ENCODE measurements around the gene SLC25A26. TPM values are rescaled to one million over a fixed set of nuclear protein-coding genes. Genes with fewer than 3 reads are reported as not detected.
"Not testable (repeated sequence)": the region's sequence is repeated elsewhere in the genome, so short reads cannot be mapped to it uniquely, and the experiment has no call there.

The SLC25A26 gene
- total RNA-seq, 1 donor from 2014 or later: 17.7 TPM

GRCh38 chr3:66298591-66298990, 77.8 kb downstream of the SLC25A26 start:
- H3K4me1 Mint-ChIP-seq (ENCODE audit: unreplicated experiment): peaks cover 38% of the 10 kb centered on the region
- no peak overlapping the region for H3K4me3 Mint-ChIP-seq (ENCODE audit: unreplicated experiment)
- H3K9me3 Mint-ChIP-seq (ENCODE audit: unreplicated experiment): no peaks in the 10 kb centered on the region
- H3K36me3 Mint-ChIP-seq (ENCODE audit: unreplicated experiment): no peaks in the 10 kb centered on the region
- H3K27me3 Mint-ChIP-seq (ENCODE audit: unreplicated experiment): no peaks in the 10 kb centered on the region
- peak overlapping the region; percentile 41 for H3K27ac Mint-ChIP-seq (ENCODE audit: unreplicated experiment)
- no peak for TF ChIP-seq CTCF (IDR thresholded peaks at IDR 0.05)
- DNase-seq (ENCODE audit: extremely low spot score, unreplicated experiment): no peak

GRCh38 chr3:66299085-66299484, 78.3 kb downstream of the SLC25A26 start:
- H3K9me3 Mint-ChIP-seq (ENCODE audit: unreplicated experiment); H3K36me3 Mint-ChIP-seq (ENCODE audit: unreplicated experiment); H3K27me3 Mint-ChIP-seq (ENCODE audit: unreplicated experiment); DNase-seq (ENCODE audit: extremely low spot score, unreplicated experiment); H3K4me3 Mint-ChIP-seq (ENCODE audit: unreplicated experiment): not testable (repeated sequence)
- H3K27ac Mint-ChIP-seq (ENCODE audit: unreplicated experiment): peak overlapping the region; percentile 87
- H3K4me1 Mint-ChIP-seq (ENCODE audit: unreplicated experiment): peaks cover 39% of the 10 kb centered on the region

- H3K27me3 Mint-ChIP-seq (ENCODE audit: unreplicated experiment): no peaks in the 10 kb centered on the region
- no peaks in the 10 kb centered on the region for H3K36me3 Mint-ChIP-seq (ENCODE audit: unreplicated experiment)
- no peak overlapping the region for H3K27ac Mint-ChIP-seq (ENCODE audit: unreplicated experiment)
- H3K9me3 Mint-ChIP-seq (ENCODE audit: unreplicated experiment): no peaks in the 10 kb centered on the region
- no peak for DNase-seq (ENCODE audit: extremely low spot score, unreplicated experiment)
- TF ChIP-seq CTCF (IDR thresholded peaks at IDR 0.05): no peak
- no peak overlapping the region for H3K4me3 Mint-ChIP-seq (ENCODE audit: unreplicated experiment)
- H3K4me1 Mint-ChIP-seq (ENCODE audit: unreplicated experiment): peaks cover 39% of the 10 kb centered on the region
These were observed 79.1 kb downstream of the SLC25A26 start for GRCh38 chr3:66299891-66300290.

GRCh38 chr3:66302288-66302687, 81.5 kb downstream of the SLC25A26 start:
- no peak for DNase-seq (ENCODE audit: extremely low spot score, unreplicated experiment)
- H3K27me3 Mint-ChIP-seq (ENCODE audit: unreplicated experiment): no peaks in the 10 kb centered on the region
- H3K9me3 Mint-ChIP-seq (ENCODE audit: unreplicated experiment): no peaks in the 10 kb centered on the region
- H3K27ac Mint-ChIP-seq (ENCODE audit: unreplicated experiment): no peak overlapping the region
- peaks cover 37% of the 10 kb centered on the region for H3K4me1 Mint-ChIP-seq (ENCODE audit: unreplicated experiment)
- H3K36me3 Mint-ChIP-seq (ENCODE audit: unreplicated experiment): no peaks in the 10 kb centered on the region
- no peak for TF ChIP-seq CTCF (IDR thresholded peaks at IDR 0.05)
- H3K4me3 Mint-ChIP-seq (ENCODE audit: unreplicated experiment): no peak overlapping the region

- no peaks in the 10 kb centered on the region for H3K9me3 Mint-ChIP-seq (ENCODE audit: unreplicated experiment)
- DNase-seq (ENCODE audit: extremely low spot score, unreplicated experiment): no peak
- H3K27ac Mint-ChIP-seq (ENCODE audit: unreplicated experiment): peak overlapping the region; percentile 19
- H3K4me3 Mint-ChIP-seq (ENCODE audit: unreplicated experiment): no peak overlapping the region
- TF ChIP-seq CTCF (IDR thresholded peaks at IDR 0.05): no peak
- no peaks in the 10 kb centered on the region for H3K27me3 Mint-ChIP-seq (ENCODE audit: unreplicated experiment)
- peaks cover 25% of the 10 kb centered on the region for H3K4me1 Mint-ChIP-seq (ENCODE audit: unreplicated experiment)
- H3K36me3 Mint-ChIP-seq (ENCODE audit: unreplicated experiment): no peaks in the 10 kb centered on the region
These were observed 82.7 kb downstream of the SLC25A26 start for GRCh38 chr3:66303491-66303901.

GRCh38 chr3:66304293-66304692, 83.5 kb downstream of the SLC25A26 start:
- no peaks in the 10 kb centered on the region for H3K36me3 Mint-ChIP-seq (ENCODE audit: unreplicated experiment)
- TF ChIP-seq CTCF (IDR thresholded peaks at IDR 0.05): no peak
- no peaks in the 10 kb centered on the region for H3K27me3 Mint-ChIP-seq (ENCODE audit: unreplicated experiment)
- H3K4me1 Mint-ChIP-seq (ENCODE audit: unreplicated experiment): peaks cover 21% of the 10 kb centered on the region
- DNase-seq (ENCODE audit: extremely low spot score, unreplicated experiment): no peak
- no peak overlapping the region for H3K4me3 Mint-ChIP-seq (ENCODE audit: unreplicated experiment)
- no peak overlapping the region for H3K27ac Mint-ChIP-seq (ENCODE audit: unreplicated experiment)
- no peaks in the 10 kb centered on the region for H3K9me3 Mint-ChIP-seq (ENCODE audit: unreplicated experiment)

GRCh38 chr3:66306086-66306485, 85.3 kb downstream of the SLC25A26 start:
- H3K4me3 Mint-ChIP-seq (ENCODE audit: unreplicated experiment); H3K27ac Mint-ChIP-seq (ENCODE audit: unreplicated experiment); DNase-seq (ENCODE audit: extremely low spot score, unreplicated experiment); H3K27me3 Mint-ChIP-seq (ENCODE audit: unreplicated experiment); H3K36me3 Mint-ChIP-seq (ENCODE audit: unreplicated experiment); H3K4me1 Mint-ChIP-seq (ENCODE audit: unreplicated experiment); H3K9me3 Mint-ChIP-seq (ENCODE audit: unreplicated experiment): not testable (repeated sequence)

GRCh38 chr3:66306991-66307390, 86.2 kb downstream of the SLC25A26 start:
- not testable (repeated sequence) for H3K27ac Mint-ChIP-seq (ENCODE audit: unreplicated experiment); H3K27me3 Mint-ChIP-seq (ENCODE audit: unreplicated experiment); H3K4me3 Mint-ChIP-seq (ENCODE audit: unreplicated experiment); DNase-seq (ENCODE audit: extremely low spot score, unreplicated experiment); H3K4me1 Mint-ChIP-seq (ENCODE audit: unreplicated experiment); H3K36me3 Mint-ChIP-seq (ENCODE audit: unreplicated experiment); H3K9me3 Mint-ChIP-seq (ENCODE audit: unreplicated experiment)

Data from osteocyte (in vitro differentiated cells).